Left hindlimb (tissue), 1 donor: Measurements from ENCODE around the gene SLC16A7.

Source experiments
- DNase-seq: peaks from one replicate; pipeline ENCODE4 v3.0.0-alpha.2; 2018

Gene SLC16A7

GRCh38 chr12:59624732-59625460 lies 29.1 kb downstream of the SLC16A7 start:
- no peak for DNase-seq

DNA sequence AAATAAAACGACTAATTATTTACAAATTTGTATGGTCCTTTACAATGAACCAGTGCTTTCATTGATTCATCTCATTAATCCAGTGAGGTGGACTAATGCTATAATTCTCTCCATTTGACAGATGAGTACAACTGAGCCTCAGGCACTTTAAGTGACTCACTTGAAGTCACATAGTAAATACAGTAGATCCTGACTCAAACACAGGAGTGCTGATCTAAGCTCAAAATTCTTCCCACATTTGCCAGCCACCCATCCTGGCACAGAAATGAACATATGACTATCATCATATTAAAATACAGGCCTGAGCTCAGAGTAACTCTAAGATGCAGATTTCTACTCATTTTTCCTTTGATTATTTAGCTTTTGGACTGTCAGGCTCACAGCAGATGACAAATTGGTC lies 30.6 kb downstream of the SLC16A7 start:
- no peak for DNase-seq

DNA sequence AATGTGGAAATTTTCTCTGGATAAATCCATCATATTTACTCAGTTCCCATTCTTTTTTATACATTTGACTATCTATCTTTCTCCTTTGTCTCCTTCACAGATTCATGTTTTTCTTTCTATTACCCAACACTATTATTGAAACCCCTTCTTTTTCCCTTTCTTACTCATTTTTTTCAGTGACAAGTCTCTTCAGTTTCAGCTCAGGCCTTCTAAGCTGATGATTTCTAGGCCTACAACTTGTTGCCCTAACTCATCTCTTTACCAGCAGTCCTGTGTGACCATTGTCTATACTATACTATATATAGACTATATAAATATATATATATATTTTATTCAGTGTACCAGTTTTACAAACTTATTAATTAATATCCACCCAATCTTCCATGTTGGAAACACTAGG lies 31.8 kb downstream of the SLC16A7 start:
- no peak for DNase-seq

DNA sequence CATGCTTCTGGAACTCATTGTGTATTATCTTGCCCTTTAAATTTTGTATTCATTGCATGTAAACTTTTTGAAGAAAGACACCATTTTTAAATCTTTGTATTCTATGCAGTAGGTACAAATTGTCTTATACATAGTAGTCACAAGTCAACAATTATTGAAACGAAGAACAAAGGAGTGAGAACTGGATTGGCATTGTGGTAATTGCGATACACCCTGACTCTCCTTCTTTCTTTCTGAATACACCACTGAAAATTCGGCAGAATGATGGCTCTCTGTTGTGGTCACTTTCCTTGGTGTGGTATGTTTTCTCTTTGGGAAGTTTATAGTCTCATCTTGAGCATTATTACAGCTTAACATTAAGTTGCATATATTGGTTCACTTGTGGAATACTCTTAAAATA lies 34.1 kb downstream of the SLC16A7 start:
- DNase-seq: no peak

GRCh38 chr12:59632408-59632807 lies 36.6 kb downstream of the SLC16A7 start:
- no peak for DNase-seq

DNA sequence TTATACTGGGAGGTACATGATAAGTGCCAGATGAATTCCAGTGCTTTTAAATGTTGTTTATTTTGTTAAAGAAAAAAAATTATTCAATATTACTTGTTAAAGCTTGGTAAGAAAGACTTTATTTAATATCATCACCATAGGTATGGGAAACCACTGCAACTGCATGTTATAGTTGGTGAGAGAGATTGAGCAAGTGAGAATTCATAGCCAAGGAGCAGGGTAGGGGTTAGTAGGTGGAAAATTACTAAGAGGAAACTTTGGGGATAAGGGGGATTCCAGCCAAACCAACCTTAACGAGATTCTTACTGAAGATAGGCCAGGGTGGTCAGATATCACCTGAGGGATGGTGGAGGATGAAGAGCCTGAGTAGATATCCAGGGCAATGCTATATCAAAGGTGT lies 38.4 kb downstream of the SLC16A7 start:
- DNase-seq: no peak

DNA sequence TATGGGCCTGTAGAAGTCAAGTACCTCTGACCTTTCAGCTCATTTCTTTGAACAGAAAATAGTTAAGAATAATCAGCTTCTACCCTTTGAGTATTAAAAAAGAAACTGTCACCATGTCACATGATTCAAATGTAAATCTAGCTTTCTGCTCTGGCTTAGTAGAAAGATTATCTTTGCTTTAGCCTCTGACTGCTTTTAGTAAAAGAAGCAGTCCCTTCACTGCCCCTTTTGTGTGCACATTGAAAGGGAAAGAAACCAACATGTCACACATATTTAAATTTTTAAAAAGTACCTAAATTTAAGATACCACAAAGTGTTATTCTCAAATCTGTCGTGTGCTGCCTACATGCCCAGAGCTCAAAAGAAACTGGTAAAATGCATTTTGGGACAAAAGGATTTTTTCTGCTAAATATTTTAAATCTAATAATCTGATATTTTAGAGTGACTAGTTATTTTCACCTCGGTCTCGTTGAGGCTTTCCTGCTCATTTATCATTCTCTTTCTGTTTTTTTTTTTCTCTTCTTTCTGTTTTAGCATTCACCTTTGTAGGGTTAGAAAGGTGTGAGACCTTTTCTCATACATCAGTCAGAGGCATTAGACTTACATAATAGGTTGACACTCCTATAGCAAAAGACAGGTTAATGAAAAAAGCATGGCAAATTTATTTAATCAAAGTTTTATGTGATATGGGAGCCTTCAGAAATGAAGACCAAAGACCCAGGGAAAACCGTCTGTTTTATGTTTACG lies 41.3 kb downstream of the SLC16A7 start:
- no peak for DNase-seq

- no peak for DNase-seq
Observed at GRCh38 chr12:59637692-59638070, 41.9 kb downstream of the SLC16A7 start.

DNA sequence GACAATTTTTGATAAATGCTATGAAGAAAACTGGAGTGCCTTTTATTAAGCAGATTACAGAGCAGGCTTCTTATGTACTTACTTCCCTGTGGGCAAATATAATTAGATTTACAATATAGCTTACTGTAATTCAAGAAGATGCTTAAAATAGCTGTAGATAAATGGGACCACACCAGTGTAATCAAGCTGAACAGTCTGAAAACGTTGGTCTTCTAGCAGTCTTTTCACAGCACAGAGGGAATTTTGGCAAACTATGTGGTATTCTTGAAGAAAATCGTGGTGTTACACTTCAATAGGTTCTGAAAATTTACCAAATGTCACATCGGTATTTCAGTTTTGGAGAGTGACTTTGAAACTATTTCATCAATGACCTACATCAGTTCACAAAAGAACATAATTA lies 47.7 kb downstream of the SLC16A7 start:
- DNase-seq: no peak

DNA sequence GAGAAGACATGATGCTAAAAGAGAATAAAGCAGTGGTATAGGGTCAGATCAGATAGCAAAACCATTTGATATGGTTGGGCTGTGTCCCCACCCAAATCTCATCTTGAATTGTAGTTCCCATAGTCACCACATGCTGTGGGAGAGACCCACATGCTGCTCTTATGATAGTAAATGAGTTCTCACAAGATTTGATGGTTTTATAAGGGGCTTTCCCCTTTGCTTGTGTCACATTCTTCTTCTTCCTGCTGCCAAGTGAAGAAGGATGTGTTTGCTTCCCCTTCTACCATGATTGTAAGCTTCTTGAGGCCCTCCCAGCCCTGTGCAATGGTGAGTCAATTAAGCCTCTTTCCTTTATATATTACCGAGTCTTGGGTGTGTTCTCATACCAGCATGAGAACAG lies 49.4 kb downstream of the SLC16A7 start:
- DNase-seq: no peak

DNA sequence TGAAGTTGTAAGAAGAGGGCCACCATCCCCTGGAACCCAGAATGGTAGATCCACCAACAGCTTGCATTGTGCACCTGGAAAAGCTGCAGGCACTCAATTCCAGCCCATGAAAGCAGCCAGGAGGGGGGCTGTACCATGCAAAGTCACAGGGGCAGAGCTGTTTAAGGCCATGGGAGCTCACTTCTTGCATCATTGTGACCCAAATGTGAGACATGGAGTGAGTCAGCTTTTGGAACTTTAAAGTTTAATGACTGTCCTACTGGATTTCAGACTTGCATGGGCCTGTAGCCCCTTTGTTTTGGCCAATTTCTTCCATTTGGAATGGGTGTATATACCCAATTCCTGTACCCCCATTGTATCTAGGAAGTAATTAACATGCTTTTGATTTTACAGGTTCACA lies 50.8 kb downstream of the SLC16A7 start:
- no peak for DNase-seq

DNA sequence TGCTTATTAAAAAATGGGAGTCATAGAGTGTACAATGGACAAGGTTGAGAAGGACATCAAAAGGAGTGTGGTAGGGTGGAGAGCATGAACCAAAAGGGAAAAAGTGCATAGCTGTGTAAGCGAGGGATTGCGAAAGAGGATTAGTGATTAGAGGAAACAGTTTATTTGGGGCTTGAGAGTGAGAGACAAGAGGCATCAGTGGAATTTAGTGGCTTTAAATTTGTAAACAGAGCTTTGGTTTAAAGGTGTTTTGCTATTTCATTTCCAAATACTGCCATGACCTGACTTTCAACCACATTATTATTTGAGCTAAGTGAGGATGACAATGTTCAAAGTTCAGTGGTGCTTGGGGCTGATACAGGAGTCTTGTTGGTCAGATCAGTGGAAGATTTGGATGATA lies 53.4 kb downstream of the SLC16A7 start:
- no peak for DNase-seq

GRCh38 chr12:59650588-59651228 lies 54.9 kb downstream of the SLC16A7 start:
- DNase-seq: no peak

DNA sequence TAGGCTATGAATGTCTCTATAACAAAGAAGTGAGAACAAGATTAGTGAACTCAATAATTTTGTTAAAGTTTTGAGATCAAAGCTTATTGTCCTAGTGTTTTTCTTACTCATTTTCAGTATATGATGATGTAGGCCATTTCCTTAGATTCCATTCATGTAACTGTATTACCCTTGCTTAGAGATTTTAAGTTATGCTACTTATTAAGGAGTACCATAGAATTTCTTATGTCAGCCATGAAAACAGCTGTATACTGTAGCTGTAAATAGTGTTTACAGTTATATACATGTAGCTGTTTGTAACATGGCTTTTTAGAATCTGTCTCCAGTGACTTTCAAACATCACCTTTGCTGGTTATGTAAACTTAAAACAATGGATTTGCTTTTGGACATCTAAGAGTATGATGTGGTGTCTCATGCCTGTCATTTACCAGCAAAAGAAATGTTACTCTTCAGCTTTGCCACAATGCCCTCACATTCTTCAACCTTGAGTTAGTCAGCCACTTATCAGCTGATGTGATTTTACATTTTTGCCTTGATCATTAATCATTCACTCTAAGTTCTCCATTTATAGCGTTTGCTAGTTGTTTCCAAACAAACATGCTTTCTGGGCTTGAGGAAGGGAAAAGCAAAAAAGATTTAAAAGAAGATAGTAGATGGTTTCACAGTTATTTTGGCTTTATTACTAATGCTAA lies 55.5 kb downstream of the SLC16A7 start:
- no peak for DNase-seq

GRCh38 chr12:59652130-59652529 lies 56.3 kb downstream of the SLC16A7 start:
- DNase-seq: no peak

DNA sequence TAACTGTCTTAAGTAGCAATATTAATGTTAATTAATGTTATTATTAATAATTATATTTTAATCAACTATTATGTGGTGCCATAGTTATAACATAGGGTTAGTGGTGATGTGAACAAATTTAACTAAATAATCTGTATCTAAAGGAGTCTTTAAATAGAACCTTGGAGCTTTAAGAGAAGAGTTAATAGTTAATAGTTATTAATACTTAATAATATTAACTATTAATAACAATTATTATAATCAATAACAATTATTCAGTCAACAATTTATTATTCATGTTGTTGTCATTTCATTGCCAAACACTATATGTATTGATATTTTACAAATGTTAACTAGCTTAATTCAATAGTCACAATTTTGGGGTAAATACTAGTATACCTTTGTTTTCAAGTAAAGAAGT lies 58.2 kb downstream of the SLC16A7 start:
- no peak for DNase-seq

- no peak for DNase-seq
Observed at GRCh38 chr12:59657266-59657665, 61.4 kb downstream of the SLC16A7 start.

DNA sequence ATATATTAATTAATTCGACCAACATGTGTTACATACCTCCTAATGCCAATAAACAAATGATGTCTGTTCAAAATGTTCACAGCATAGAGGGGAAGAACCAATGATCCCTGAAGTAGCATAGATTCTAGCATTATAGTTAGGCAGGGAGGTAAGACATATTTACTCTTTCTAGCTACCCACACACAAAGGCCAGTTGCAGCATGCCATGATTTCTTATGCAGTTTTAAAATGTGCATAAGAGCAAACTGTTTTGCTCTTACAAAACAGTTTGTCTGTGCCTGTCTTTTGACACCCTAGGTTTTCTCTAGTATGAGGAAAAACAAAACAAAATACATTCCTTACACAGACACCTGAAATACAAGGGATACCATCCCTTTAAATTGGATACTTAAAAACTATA lies 61.9 kb downstream of the SLC16A7 start:
- no peak for DNase-seq

GRCh38 chr12:59660148-59660547 lies 64.3 kb downstream of the SLC16A7 start:
- DNase-seq: no peak

DNA sequence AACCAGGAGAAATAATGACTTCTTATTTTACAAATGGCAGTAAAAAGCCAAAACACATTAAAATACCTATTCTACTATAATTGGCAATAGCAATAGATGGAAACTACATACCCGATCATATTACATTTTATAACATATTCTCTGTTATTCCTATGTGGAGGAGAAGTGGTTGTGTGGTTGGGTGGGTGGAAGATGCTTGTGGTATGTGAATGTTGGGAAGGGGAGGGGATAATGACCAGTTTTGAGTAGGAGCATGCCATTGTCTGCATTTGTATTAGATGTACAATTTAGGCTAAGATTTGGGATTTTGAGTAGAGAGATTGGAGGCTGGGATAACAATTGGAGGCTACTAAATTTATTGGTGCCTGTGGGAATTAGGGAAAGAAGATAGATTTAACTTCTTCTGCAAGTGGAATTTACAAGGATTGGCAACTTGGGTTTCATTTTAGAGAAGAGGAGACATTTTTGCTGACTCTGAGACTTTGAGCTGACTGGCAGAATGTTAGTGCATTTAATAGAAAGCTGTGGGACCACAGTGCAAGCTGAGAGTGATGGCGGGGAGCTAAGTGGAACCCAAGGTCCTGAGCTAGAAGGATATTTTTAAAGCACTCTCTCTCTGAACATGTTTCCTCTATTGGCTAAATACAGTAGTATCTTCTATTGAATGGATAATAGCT lies 65.2 kb downstream of the SLC16A7 start:
- DNase-seq: no peak

DNA sequence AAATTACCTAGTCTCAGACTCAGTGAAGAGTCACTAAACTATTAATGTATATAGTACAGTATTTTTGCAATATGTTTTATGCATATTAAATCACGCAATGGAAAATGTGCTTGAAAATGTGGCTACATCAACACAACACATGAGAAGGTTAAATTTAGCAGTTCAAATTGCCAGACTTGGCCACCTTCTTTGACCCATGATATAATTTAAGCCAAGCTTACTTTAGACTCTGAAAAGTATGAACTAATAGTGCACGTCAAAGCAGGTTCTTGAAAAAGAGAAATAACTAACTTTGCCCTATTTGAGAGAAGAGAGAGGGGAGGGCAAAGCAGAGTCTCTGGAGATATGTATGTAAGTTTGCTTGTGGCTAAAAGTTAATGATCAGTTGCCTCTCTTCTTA lies 68.7 kb downstream of the SLC16A7 start:
- DNase-seq: no peak

- DNase-seq: no peak
Observed at GRCh38 chr12:59665701-59666100, 69.9 kb downstream of the SLC16A7 start.

DNA sequence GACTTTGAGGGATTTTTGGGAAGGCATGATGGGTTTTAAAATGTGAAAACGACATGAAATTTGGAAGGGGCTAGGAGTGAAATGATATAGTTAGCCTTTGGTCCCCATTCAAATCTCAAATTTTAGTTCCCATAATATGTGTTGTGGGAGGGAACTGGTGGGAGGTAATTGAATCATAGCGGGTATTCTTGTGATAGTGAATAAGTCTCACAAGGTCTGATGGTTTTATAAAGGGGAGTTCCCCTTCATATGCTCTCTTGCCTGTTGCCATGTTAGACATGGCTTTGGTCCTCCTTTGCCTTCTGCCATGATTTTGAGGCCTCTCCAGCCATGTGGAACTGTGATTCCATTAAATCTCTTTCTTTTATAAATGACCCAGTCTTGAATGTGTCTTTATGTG lies 72.8 kb downstream of the SLC16A7 start:
- DNase-seq: no peak
